ENCODE data around the gene DCHS1. TPM values are rescaled to one million over a fixed set of nuclear protein-coding genes. Genes with fewer than 3 reads are reported as not detected.

The DCHS1 gene
- total and polyA plus RNA-seq, 2 of the 13 experiments (the other 11 are each of a cell fraction or from before 2014, with no cell fraction given) = under 0.01 to 0.03 TPM

- no peak for TF ChIP-seq ZMYM4 (CRISPR knock-in tag; IDR thresholded peaks at IDR 0.05)
- no peak for TF ChIP-seq ZNF615 (CRISPR knock-in tag; IDR thresholded peaks at IDR 0.05; ENCODE audit: borderline replicate concordance)
- peak; percentile 47 for TF ChIP-seq SAP130 (CRISPR knock-in tag; IDR thresholded peaks at IDR 0.05; ENCODE audit: low read depth)
- TF ChIP-seq TEAD2 (CRISPR knock-in tag; IDR thresholded peaks at IDR 0.05) = no peak
- TF ChIP-seq POGZ (CRISPR knock-in tag; IDR thresholded peaks at IDR 0.05) = no peak
- no peak for TF ChIP-seq ZNF816 (CRISPR knock-in tag; IDR thresholded peaks at IDR 0.05; ENCODE audit: borderline replicate concordance)
- no peak for TF ChIP-seq POLR2AphosphoS5 (IDR thresholded peaks at IDR 0.05; ENCODE audit: low read depth, low read length)
- 0 out of 2 replicates have a peak, but pooled peaks have one; percentile 38 for TF ChIP-seq MAX (IDR thresholded peaks at IDR 0.05)
- TF ChIP-seq FOXA1 (IDR thresholded peaks at IDR 0.05) = no peak
- TF ChIP-seq FOXA1 (CRISPR knock-in tag; IDR thresholded peaks at IDR 0.05) = peak; percentile 47; the same call in 1 of the 2 replicates
- no peak for TF ChIP-seq ZNF224 (CRISPR knock-in tag; IDR thresholded peaks at IDR 0.05)
- no peak for TF ChIP-seq CSRNP1 (CRISPR knock-in tag; IDR thresholded peaks at IDR 0.05)
- no peak for TF ChIP-seq ZBTB2 (CRISPR knock-in tag; IDR thresholded peaks at IDR 0.05; ENCODE audit: low read depth)
- TF ChIP-seq LBX2 (CRISPR knock-in tag; IDR thresholded peaks at IDR 0.05; ENCODE audit: borderline replicate concordance) = no peak
- TF ChIP-seq ZNF503 (CRISPR knock-in tag; IDR thresholded peaks at IDR 0.05) = no peak
- TF ChIP-seq ZNF431 (CRISPR knock-in tag; IDR thresholded peaks at IDR 0.05; ENCODE audit: borderline replicate concordance, low read depth) = no peak
- no peak for TF ChIP-seq ZNF17 (CRISPR knock-in tag; IDR thresholded peaks at IDR 0.05)
- TF ChIP-seq TP53 (CRISPR knock-in tag; conservative IDR thresholded peaks at IDR 0.05) = no peak
Observed at GRCh38 chr11:6637871-6638270, 17.7 kb downstream of the DCHS1 start (continued).
